IPS DF 6.9 (cell line): Measurements from ENCODE around the gene GNAZ.

Experiments used
- DNase-seq: peaks from one replicate; pipeline ENCODE4 v3.0.0-alpha.2; 2013; ENCODE audit warnings: low read depth, low spot score
- H3K27ac ChIP-seq: one replicate; pipeline ENCODE4 v1.5.1; 2013; ENCODE audit warnings: low read length, control low read depth
- H3K27me3 ChIP-seq: 2 replicates; pipeline ENCODE4 v1.6.1; 2013; ENCODE audit warnings: mild to moderate bottlenecking, low read length; ENCODE audit not compliant: control insufficient read depth, insufficient read depth
- H3K36me3 ChIP-seq: 2 replicates; pipeline ENCODE4 v1.6.1; 2013; ENCODE audit warnings: low read length; ENCODE audit not compliant: control insufficient read depth, insufficient read depth
- H3K4me1 ChIP-seq: 2 replicates; pipeline ENCODE4 v1.6.1; 2013; ENCODE audit warnings: low read length; ENCODE audit not compliant: control insufficient read depth, insufficient read depth
- H3K4me3 ChIP-seq: 2 replicates; pipeline ENCODE4 v1.5.1; 2013; ENCODE audit warnings: mild to moderate bottlenecking, low read length
- H3K9me3 ChIP-seq: 2 replicates; pipeline ENCODE4 v1.6.1; 2013; ENCODE audit warnings: low read length, inconsistent platforms; ENCODE audit not compliant: control insufficient read depth, insufficient read depth
- WGBS: extraction: QIAGEN DNeasy Blood & Tissue Kit; methylation state at CpG from one replicate; pipeline ENCODE4 v1.1.7; 2013; ENCODE audit warnings: mixed read lengths, missing lambda C conversion rate; ENCODE audit not compliant: insufficient read length, insufficient coverage; 5-methylcytosine and 5-hydroxymethylcytosine counted together

The GNAZ gene

GRCh38 chr22:23086787-23087186 lies 16.5 kb downstream of the GNAZ start:
- Histone ChIP-seq H3K27me3 (no peaks in the 10 kb centered on the region), H3K36me3 (no peaks in the 10 kb centered on the region), H3K27ac (no peak overlapping the region), H3K4me3 (no peak overlapping the region), H3K9me3 (no peaks in the 10 kb centered on the region), H3K4me1 (peaks cover 4% of the 10 kb centered on the region)
- DNase-seq = no peak
- WGBS = no CpG with 5 or more reads among the region's 10 CpGs

- no CpG with 5 or more reads among the region's 8 CpGs for WGBS
- no peak for DNase-seq
- Histone ChIP-seq H3K27ac (no peak overlapping the region), H3K27me3 (no peaks in the 10 kb centered on the region), H3K4me3 (no peak overlapping the region), H3K4me1 (peaks cover 4% of the 10 kb centered on the region), H3K9me3 (no peaks in the 10 kb centered on the region), H3K36me3 (no peaks in the 10 kb centered on the region)
Measured at GRCh38 chr22:23088199-23088604, 17.9 kb downstream of the GNAZ start.

DNA sequence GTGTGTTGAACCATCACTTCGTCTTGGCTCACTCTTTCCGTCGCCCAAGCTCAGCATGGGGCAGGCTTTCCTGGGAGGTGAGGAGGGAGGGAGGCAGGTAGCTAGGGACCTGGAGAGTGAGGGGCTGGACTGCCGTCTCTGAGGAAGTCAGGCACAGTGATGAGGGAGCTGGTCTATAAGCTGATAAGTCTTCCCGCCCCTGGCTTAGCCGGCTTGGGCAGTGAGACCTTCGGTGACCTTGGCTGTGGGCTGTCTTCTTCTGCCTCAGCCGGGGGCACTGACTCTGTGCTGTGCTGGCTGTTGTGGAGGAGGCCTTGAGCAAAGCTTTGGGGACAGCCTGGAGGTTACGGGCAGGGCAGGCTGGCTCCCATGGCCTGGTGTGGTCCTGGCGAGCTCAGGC lies 18.7 kb downstream of the GNAZ start:
- peaks cover 4% of the 10 kb centered on the region for H3K4me1 ChIP-seq

DNA sequence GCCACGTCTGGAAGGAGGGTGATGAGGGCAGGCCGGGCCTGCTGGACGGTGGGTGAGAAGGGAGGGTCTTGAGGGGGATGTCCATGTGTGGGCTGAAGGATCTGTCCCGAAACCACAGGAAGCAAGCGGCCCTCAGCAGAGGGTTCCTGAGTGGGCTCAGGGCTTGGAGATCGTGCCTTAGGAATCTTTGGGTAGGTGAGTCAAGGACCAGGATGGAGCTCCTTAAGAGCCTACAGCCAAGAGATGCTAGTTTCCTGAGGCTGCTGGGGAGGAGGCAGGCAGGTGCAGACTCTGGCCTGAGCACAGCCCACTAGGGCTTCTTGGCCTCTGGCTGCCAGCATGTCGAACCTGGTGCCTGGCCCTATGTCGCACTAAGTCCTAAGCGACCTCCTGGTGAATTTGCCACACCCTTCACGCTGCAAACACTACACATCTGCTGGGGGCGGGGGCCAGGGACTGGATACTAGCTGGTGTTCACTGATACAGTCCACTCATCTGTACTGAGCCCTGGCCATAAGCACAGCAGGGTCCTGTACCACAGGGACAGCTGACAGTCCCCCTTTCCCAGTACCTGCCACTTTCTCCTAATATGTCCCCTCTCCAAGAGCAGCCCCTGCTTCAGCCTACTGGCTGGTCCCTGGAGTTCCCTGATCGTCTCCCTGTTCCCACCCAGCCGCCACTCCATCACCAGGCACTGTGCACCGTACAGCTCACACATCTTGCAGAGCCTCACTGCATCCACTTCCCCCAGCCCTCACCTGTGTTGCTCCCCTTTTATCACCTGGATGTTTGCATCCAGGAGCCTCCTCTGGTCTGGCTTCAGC lies 19.5 kb downstream of the GNAZ start:
- no peak for DNase-seq
- Histone ChIP-seq H3K27me3 (no peaks in the 10 kb centered on the region), H3K27ac (no peak overlapping the region), H3K36me3 (no peaks in the 10 kb centered on the region), H3K9me3 (no peaks in the 10 kb centered on the region), H3K4me1 (peaks cover 4% of the 10 kb centered on the region), H3K4me3 (no peak overlapping the region)
- no CpG with 5 or more reads among the region's 14 CpGs for WGBS

More for the DNA sequence above, 18.7 kb downstream of the GNAZ start:
- Histone ChIP-seq H3K9me3 (no peaks in the 10 kb centered on the region), H3K36me3 (no peaks in the 10 kb centered on the region), H3K4me3 (no peak overlapping the region), H3K27me3 (no peaks in the 10 kb centered on the region), H3K27ac (no peak overlapping the region)
- no peak for DNase-seq
- WGBS = no CpG with 5 or more reads among the region's 10 CpGs

GRCh38 chr22:23090457-23090835 lies 20.1 kb downstream of the GNAZ start:
- Histone ChIP-seq H3K36me3 (no peaks in the 10 kb centered on the region), H3K4me1 (peaks cover 4% of the 10 kb centered on the region), H3K27ac (no peak overlapping the region), H3K27me3 (no peaks in the 10 kb centered on the region), H3K4me3 (no peak overlapping the region), H3K9me3 (no peaks in the 10 kb centered on the region)
- DNase-seq = no peak
- no CpG with 5 or more reads among the region's 3 CpGs for WGBS

GRCh38 chr22:23091760-23092159 lies 21.4 kb downstream of the GNAZ start:
- no peaks in the 10 kb centered on the region for H3K27me3 ChIP-seq
- no peaks in the 10 kb centered on the region for H3K36me3 ChIP-seq
- DNase-seq = no peak
- WGBS = no CpG with 5 or more reads among the region's 2 CpGs
- H3K9me3 ChIP-seq = no peaks in the 10 kb centered on the region
- peaks cover 4% of the 10 kb centered on the region for H3K4me1 ChIP-seq
- H3K4me3 ChIP-seq = no peak overlapping the region
- no peak overlapping the region for H3K27ac ChIP-seq

DNA sequence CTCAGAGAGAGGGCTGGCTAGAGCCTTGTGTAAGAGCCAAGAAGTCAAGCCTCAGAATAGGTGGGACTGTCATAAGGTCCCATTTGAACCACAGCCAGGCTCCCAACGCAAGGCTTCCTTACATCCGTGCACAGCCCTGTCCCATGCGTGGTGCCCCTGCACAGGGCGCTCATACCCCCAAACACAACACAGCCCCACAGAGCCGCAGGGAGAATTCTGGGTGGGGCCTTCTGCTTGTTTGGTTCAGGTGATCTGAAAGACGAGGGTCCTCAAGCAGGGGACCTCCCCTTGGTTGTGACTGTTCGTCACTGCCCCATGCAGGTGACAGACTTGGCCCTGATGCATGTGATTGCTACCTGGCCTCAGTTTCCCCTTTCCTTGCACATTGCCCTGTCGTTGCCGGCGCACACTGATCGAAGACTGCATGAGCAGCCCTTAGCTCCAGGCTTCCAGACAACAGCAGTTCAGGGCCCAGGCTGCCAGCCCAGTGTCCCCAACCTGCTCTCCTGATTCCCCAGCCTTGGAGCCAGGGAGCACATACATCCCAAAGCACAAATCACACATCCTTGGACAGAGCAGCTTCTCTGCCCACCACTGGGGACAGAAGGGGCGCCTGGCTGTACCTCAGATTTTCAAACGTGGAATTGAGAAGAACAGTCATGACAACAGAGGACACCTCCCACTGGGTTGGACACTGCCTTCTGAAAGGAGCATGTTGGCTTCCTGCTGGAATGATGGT lies 22.1 kb downstream of the GNAZ start:
- Histone ChIP-seq H3K27ac (no peak overlapping the region), H3K4me3 (no peak overlapping the region), H3K27me3 (no peaks in the 10 kb centered on the region), H3K4me1 (peaks cover 4% of the 10 kb centered on the region), H3K9me3 (no peaks in the 10 kb centered on the region), H3K36me3 (no peaks in the 10 kb centered on the region)
- DNase-seq = no peak
- no CpG with 5 or more reads among the region's 13 CpGs for WGBS

- no CpG with 5 or more reads among the region's 14 CpGs for WGBS
- Histone ChIP-seq H3K4me3 (no peak overlapping the region), H3K9me3 (no peaks in the 10 kb centered on the region), H3K27me3 (no peaks in the 10 kb centered on the region), H3K36me3 (no peaks in the 10 kb centered on the region), H3K4me1 (peaks cover 2% of the 10 kb centered on the region), H3K27ac (no peak overlapping the region)
- no peak for DNase-seq
Measured at GRCh38 chr22:23093051-23093788, 22.9 kb downstream of the GNAZ start.

GRCh38 chr22:23094260-23094659 lies 23.9 kb downstream of the GNAZ start:
- WGBS = no CpG with 5 or more reads among the region's 9 CpGs
- Histone ChIP-seq H3K4me1 (no peaks in the 10 kb centered on the region), H3K27me3 (no peaks in the 10 kb centered on the region), H3K9me3 (no peaks in the 10 kb centered on the region), H3K4me3 (no peak overlapping the region), H3K36me3 (no peaks in the 10 kb centered on the region), H3K27ac (no peak overlapping the region)
- no peak for DNase-seq
